K562 (cell line): ENCODE measurements around the gene ARMH4. TPM values are rescaled to one million over a fixed set of nuclear protein-coding genes. Genes with fewer than 3 reads are reported as not detected.

Experiments used
- ATAC-seq: fragments of 200-7000 bp; cut with Tn5 transposase; 3 replicates; pipeline ENCODE4 v1.9.1; 2020; ENCODE audit warnings: moderate library complexity
- BruUV-seq: library from RNA; stranded (reverse); fragments of 400-500 nt; replicated peaks from 2 replicates; lab custom pipeline; 2021; lab: Mats Ljungman, UMichigan
- CTCF ChIA-PET: fragments of 300-600 bp; formaldehyde crosslinking; extraction: SDS; loops from one replicate; lab custom pipeline; 2021; ENCODE audit warnings: low intra/inter-chr PET ratio; lab: Yijun Ruan, JAX
- POLR2A ChIA-PET: fragments of 300-600, 350-650 bp; sonication (Branson Sonifier 250); formaldehyde crosslinking; extraction: SDS; loops from one replicate; lab custom pipeline; 2021; ENCODE audit warnings: antibody characterized with exemption, inconsistent platforms; lab: Yijun Ruan, JAX
- DNase-seq, 4 experiments: peaks; one replicate each; pipeline versions ENCODE4 v3.0.0 to v3.0.0-alpha.2; 2011 to 2018; ENCODE audit warnings: low spot score in 3 of 4, mixed read lengths in 3 of 4; ENCODE audit errors: extremely low read depth in 1 of 4
- FAIRE-seq: peaks from 2 replicates; lab custom pipeline; 2011; peaks lifted over from hg19 to GRCh38; lab: Jason Lieb, UNC
- H2AFZ ChIP-seq: 2 replicates; pipeline ENCODE4 v1.6.0; 2011; ENCODE audit warnings: low read depth, low read length, control low read depth, inconsistent platforms
- H3K27ac ChIP-seq: fragments of 200-600 bp; 3 replicates; pipeline ENCODE4 v1.8.0; 2011; ENCODE audit warnings: low read depth, mild to moderate bottlenecking, control low read depth, inconsistent platforms, low read length, moderate library complexity, mixed read lengths; ENCODE audit errors: extremely low read depth
- H3K27me3 ChIP-seq, 2 experiments: fragments of 300-600 bp in 1 of 2; 2 replicates in 1 of 2; 3 replicates in 1 of 2; pipeline versions ENCODE4 v1.6.0 to v1.8.0; 2011; ENCODE audit warnings: inconsistent platforms in 2 of 2, low read length in 2 of 2, mild to moderate bottlenecking in 1 of 2, mixed read lengths in 1 of 2, moderate library complexity in 1 of 2; ENCODE audit not compliant: control insufficient read depth in 2 of 2, insufficient read depth in 2 of 2
- H3K36me3 ChIP-seq: fragments of 300-600 bp; 3 replicates; pipeline ENCODE4 v1.8.0; 2011; ENCODE audit warnings: mild to moderate bottlenecking, low read length, inconsistent platforms; ENCODE audit not compliant: control insufficient read depth, insufficient read depth
- H3K4me1 ChIP-seq, 2 experiments: fragments of 200-600 bp in 1 of 2; replicated peaks in 1 of 2; 2 replicates in 1 of 2; 3 replicates in 1 of 2; pipeline versions ENCODE4 v1.5.1 to v1.8.0; 2011; ENCODE audit warnings: inconsistent platforms in 2 of 2, low read length in 2 of 2, mild to moderate bottlenecking in 1 of 2, mixed read lengths in 1 of 2, moderate library complexity in 1 of 2; ENCODE audit not compliant: control insufficient read depth in 2 of 2, insufficient read depth in 2 of 2
- H3K4me2 ChIP-seq: 2 replicates; pipeline ENCODE4 v1.6.1; 2011; ENCODE audit warnings: low read length, control low read depth, inconsistent platforms, mixed read lengths; ENCODE audit not compliant: insufficient read depth
- H3K4me3 ChIP-seq: fragments of 200-600 bp; sonication (generic), shearing (Covaris generic); 2 replicates; pipeline ENCODE4 v1.5.1; 2016; ENCODE audit warnings: control low read depth, inconsistent platforms
- H3K79me2 ChIP-seq: fragments of 200-600 bp; 3 replicates; pipeline ENCODE4 v1.8.0; 2011; ENCODE audit warnings: low read length, inconsistent platforms; ENCODE audit not compliant: control insufficient read depth, insufficient read depth
- H3K9ac ChIP-seq, 2 experiments: 2 replicates each; pipeline versions ENCODE4 v1.6.0 to v1.6.1; 2011; ENCODE audit warnings: low read depth in 2 of 2, low read length in 2 of 2, control low read depth in 1 of 2, inconsistent platforms in 1 of 2, mild to moderate bottlenecking in 1 of 2, mixed read lengths in 1 of 2; ENCODE audit not compliant: insufficient read depth in 1 of 2
- H3K9me1 ChIP-seq: one replicate; pipeline ENCODE4 v1.6.0; 2011; ENCODE audit warnings: inconsistent platforms, mild to moderate bottlenecking, low read length, moderate library complexity; ENCODE audit not compliant: control insufficient read depth, insufficient read depth
- H3K9me3 ChIP-seq: replicated peaks from 2 replicates; pipeline ENCODE4 v1.5.1; 2011; ENCODE audit warnings: low read depth, low read length, inconsistent platforms; ENCODE audit not compliant: control insufficient read depth, insufficient read depth
- H4K20me1 ChIP-seq: replicated peaks from 2 replicates; pipeline ENCODE4 v1.6.1; 2011; ENCODE audit warnings: low read length, inconsistent platforms, mixed read lengths; ENCODE audit not compliant: control insufficient read depth, insufficient read depth
- CTCF ChIP-seq, 3 experiments: IDR thresholded peaks in 2 of 3; conservative IDR thresholded peaks in 1 of 3; 2 replicates each; pipeline ENCODE4 v1.5.1; 2011 to 2012; ENCODE audit warnings: low read length in 3 of 3, mild to moderate bottlenecking in 3 of 3, control low read depth in 2 of 3, improper control_type of control experiment in 1 of 3, inconsistent platforms in 1 of 3, low read depth in 1 of 3, mixed read lengths in 1 of 3, moderate library complexity in 1 of 3; ENCODE audit not compliant: insufficient read depth in 2 of 3
- HDGF ChIP-seq: fragments of 450-650 bp; IDR thresholded peaks from 2 replicates; pipeline ENCODE4 v1.6.1; 2016
- RCOR1 ChIP-seq, 2 experiments: IDR thresholded peaks; 2 replicates each; pipeline ENCODE4 v1.6.1; 2012; ENCODE audit warnings: low read depth in 2 of 2, low read length in 2 of 2, borderline replicate concordance in 1 of 2, improper control_type of control experiment in 1 of 2
- YBX1 ChIP-seq: fragments of 450-650 bp; IDR thresholded peaks from 2 replicates; pipeline ENCODE4 v1.7.1; 2016; ENCODE audit warnings: mild to moderate bottlenecking
- ZNF586 ChIP-seq: fragments of 450-650 bp; formaldehyde crosslinking; conservative IDR thresholded peaks from 2 replicates; pipeline ENCODE4 v1.4.0; 2020; ENCODE audit warnings: mild to moderate bottlenecking, moderate library complexity
- WGBS: fragments of 100-300 bp; shearing (Covaris generic); methylation state at CpG from one replicate; pipeline ENCODE4 v1.1.6; 2016; ENCODE audit warnings: low coverage, mixed read lengths; ENCODE audit not compliant: insufficient coverage; ENCODE audit errors: missing lambda C conversion rate; 5-methylcytosine and 5-hydroxymethylcytosine counted together
- in situ Hi-C: fragments of 300-500 bp; cut with MboI; formaldehyde crosslinking; loops from 4 replicates; pipeline ENCODE4 v1.15.0; 2018; ENCODE audit warnings: inconsistent platforms, mixed read lengths
- intact Hi-C: fragments of 100-400 bp; cut with micrococcal nuclease; formaldehyde crosslinking; loops from 2 replicates; pipeline ENCODE4 v1.14.2; 2022
- polyA plus RNA-seq, 8 experiments: library from polyadenylated mRNA; depleted of rRNA in 4 of 8; stranded (reverse) in 5 of 8; unstranded in 3 of 8; fragments of >200 nt; fragmentation: Nextera tagmentation in 2 of 8; fragmentation: Illumina TruSeq in 1 of 8; extraction: Ambion mirVana in 2 of 8; extraction: Trizol in 1 of 8; gene quantifications; 2 replicates each; pipeline versions ENCODE4 v1.2.1 to v1.2.3, GENCODE V29; 2011 to 2014; ENCODE audit warnings: inconsistent platforms in 1 of 8, missing spikeins in 1 of 8
- total RNA-seq, 7 experiments: library from RNA; depleted of rRNA in 6 of 7; stranded (reverse); fragments of >200 nt in 6 of 7; fragmentation: Illumina TruSeq in 2 of 7; extraction: Trizol in 2 of 7; gene quantifications; 2 replicates each; pipeline versions ENCODE4 v1.2.1 to v1.2.3, GENCODE V29; 2011 to 2021; ENCODE audit warnings: low replicate concordance in 1 of 7

ARMH4 gene
- total and polyA plus RNA-seq, 9 of the 15 experiments (the other 6 are each of a cell fraction or from before 2014, with no cell fraction given): 0.06 to 0.98 (median 0.07) TPM; not detected in 2

- H4K20me1 ChIP-seq: no peaks in the 10 kb centered on the region
- CTCF ChIA-PET: no interaction called here
- no peak overlapping the region for H2AFZ ChIP-seq
- H3K4me2 ChIP-seq: no peak overlapping the region
- H3K4me1 ChIP-seq: no peaks in the 10 kb centered on the region
- BruUV-seq: no TSS peak
- no peak overlapping the region for H3K9ac ChIP-seq
- POLR2A ChIA-PET: no interaction called here
- no peaks in the 10 kb centered on the region for H3K79me2 ChIP-seq
- in situ Hi-C loops (no loop called here), intact Hi-C loops (no loop called here)
- no peak for DNase-seq
- TF ChIP-seq CTCF (IDR thresholded peaks at IDR 0.05 in 2 of 3, conservative IDR thresholded peaks at IDR 0.05 in 1 of 3; ENCODE audit: insufficient read depth in 2 of 3, low read depth in 1 of 3, low read length in 3 of 3) (no peak), HDGF (no peak), YBX1 (no peak), ZNF586 (CRISPR knock-in tag) (no peak), RCOR1 (IDR thresholded peaks at IDR 0.05; ENCODE audit: borderline replicate concordance in 1 of 2, low read depth in 2 of 2, low read length in 2 of 2) (no peak)
- no peak overlapping the region for H3K4me3 ChIP-seq
- no peak for FAIRE-seq
- no peaks in the 10 kb centered on the region for H3K36me3 ChIP-seq
- no peaks in the 10 kb centered on the region for H3K9me3 ChIP-seq
- no peak for ATAC-seq
- H3K9me1 ChIP-seq: no peaks in the 10 kb centered on the region
- no peak overlapping the region for H3K27ac ChIP-seq
- H3K27me3 ChIP-seq: peaks cover 0 to 9% of the 10 kb centered on the region in 2 experiments; a peak in 1 of 5 replicates
- 0% methylated on average over 5 of the region's 5 CpGs for WGBS
These were observed 163.6 kb downstream of the ARMH4 start for GRCh38 chr14:57988445-57988844.
